22Rv1 (cell line): ENCODE measurements around the gene TMEM247.

Experiments
- ZFX ChIP-seq: fragments of 450-650 bp; IDR thresholded peaks from 2 replicates; pipeline ENCODE4 v1.6.1; 2017; ENCODE audit warnings: antibody characterized with exemption, borderline replicate concordance
- TF ChIP-seq, protein P1 (sequence below): fragments of 450-650 bp; IDR thresholded peaks from 2 replicates; pipeline ENCODE4 v1.5.1; 2017; ENCODE audit warnings: mild to moderate bottlenecking

DNA sequence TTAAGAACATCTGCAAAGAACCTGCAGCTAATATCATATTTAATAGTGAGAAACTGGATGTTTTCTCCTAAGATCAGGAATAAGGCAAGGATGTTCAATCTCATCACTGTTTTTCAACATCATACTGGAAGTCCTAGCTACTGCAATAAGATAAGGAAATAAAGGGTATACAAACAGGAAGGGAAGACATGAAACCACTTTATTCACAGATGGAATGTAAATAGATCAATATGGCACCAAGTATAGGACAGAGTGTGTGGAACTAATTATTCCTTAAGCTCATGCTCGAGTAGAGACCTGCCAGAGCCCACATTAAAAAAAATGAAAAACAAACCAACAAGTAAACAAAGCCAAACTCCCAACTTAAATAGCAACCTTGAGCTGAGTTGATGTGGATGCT is 41.3 kb upstream of the TMEM247 start:
- TF ChIP-seq, protein P1, sequence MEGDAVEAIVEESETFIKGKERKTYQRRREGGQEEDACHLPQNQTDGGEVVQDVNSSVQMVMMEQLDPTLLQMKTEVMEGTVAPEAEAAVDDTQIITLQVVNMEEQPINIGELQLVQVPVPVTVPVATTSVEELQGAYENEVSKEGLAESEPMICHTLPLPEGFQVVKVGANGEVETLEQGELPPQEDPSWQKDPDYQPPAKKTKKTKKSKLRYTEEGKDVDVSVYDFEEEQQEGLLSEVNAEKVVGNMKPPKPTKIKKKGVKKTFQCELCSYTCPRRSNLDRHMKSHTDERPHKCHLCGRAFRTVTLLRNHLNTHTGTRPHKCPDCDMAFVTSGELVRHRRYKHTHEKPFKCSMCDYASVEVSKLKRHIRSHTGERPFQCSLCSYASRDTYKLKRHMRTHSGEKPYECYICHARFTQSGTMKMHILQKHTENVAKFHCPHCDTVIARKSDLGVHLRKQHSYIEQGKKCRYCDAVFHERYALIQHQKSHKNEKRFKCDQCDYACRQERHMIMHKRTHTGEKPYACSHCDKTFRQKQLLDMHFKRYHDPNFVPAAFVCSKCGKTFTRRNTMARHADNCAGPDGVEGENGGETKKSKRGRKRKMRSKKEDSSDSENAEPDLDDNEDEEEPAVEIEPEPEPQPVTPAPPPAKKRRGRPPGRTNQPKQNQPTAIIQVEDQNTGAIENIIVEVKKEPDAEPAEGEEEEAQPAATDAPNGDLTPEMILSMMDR, result no peak
- no peak for TF ChIP-seq ZFX
